Coronary artery (tissue), 2 donors: ENCODE results near the gene HJURP.

Experiments
- DNase-seq: peaks from one replicate; pipeline ENCODE4 v3.0.0-alpha.2; 2017; ENCODE audit warnings: low spot score
- H3K27ac ChIP-seq, 2 donors: fragments of 200-600 bp; sonication (generic); one replicate each; pipeline ENCODE4 v1.5.1; 2016 to 2019
- H3K4me3 ChIP-seq: fragments of 200-600 bp; sonication (generic); 2 replicates; pipeline ENCODE4 v1.5.1; 2016; ENCODE audit warnings: mild to moderate bottlenecking, moderate library complexity
- TF ChIP-seq, protein P1 (sequence below): fragments of 200-600 bp; sonication (generic); IDR thresholded peaks from one replicate; pipeline ENCODE4 v1.5.1; 2019; ENCODE audit warnings: antibody characterized with exemption

Gene HJURP

DNA sequence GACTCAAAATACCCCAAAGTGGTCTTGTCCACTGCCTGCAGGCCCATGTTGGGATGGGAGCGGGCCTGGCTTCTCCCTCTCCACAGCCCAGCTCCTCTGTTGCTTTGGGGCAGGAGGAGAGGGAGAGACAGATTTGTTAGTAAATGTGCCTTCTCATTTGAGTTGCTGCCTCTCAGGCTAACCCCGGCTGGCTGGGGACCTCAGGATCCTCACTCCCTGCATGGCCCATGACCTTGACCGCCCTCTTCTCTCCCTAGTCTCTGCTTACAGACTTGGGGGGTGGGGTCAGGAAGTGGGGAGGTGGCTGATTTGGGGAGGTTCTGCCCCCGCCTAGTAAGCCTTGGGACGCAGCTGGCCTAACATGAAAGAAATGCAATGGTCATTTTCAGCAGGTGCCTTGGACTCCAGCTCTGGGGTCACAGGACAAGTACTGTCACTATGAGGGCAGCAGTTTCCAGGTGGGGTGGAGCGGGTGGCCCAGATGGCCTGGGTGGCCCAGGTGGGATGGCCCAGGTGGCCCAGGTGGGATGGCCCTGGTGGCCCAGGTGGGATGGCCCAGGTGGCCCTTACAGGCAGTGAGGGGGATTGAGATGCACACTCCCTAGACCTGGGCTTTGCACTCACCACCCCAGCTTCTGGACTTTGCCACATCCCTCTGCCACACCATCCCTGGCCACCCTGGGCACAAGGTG lies 24.1 kb downstream of the HJURP start:
- Histone ChIP-seq H3K27ac (no peak overlapping the region), H3K4me3 (no peak overlapping the region)
- TF ChIP-seq, protein P1, sequence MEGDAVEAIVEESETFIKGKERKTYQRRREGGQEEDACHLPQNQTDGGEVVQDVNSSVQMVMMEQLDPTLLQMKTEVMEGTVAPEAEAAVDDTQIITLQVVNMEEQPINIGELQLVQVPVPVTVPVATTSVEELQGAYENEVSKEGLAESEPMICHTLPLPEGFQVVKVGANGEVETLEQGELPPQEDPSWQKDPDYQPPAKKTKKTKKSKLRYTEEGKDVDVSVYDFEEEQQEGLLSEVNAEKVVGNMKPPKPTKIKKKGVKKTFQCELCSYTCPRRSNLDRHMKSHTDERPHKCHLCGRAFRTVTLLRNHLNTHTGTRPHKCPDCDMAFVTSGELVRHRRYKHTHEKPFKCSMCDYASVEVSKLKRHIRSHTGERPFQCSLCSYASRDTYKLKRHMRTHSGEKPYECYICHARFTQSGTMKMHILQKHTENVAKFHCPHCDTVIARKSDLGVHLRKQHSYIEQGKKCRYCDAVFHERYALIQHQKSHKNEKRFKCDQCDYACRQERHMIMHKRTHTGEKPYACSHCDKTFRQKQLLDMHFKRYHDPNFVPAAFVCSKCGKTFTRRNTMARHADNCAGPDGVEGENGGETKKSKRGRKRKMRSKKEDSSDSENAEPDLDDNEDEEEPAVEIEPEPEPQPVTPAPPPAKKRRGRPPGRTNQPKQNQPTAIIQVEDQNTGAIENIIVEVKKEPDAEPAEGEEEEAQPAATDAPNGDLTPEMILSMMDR, result no peak
- peak; percentile 31 for DNase-seq

DNA sequence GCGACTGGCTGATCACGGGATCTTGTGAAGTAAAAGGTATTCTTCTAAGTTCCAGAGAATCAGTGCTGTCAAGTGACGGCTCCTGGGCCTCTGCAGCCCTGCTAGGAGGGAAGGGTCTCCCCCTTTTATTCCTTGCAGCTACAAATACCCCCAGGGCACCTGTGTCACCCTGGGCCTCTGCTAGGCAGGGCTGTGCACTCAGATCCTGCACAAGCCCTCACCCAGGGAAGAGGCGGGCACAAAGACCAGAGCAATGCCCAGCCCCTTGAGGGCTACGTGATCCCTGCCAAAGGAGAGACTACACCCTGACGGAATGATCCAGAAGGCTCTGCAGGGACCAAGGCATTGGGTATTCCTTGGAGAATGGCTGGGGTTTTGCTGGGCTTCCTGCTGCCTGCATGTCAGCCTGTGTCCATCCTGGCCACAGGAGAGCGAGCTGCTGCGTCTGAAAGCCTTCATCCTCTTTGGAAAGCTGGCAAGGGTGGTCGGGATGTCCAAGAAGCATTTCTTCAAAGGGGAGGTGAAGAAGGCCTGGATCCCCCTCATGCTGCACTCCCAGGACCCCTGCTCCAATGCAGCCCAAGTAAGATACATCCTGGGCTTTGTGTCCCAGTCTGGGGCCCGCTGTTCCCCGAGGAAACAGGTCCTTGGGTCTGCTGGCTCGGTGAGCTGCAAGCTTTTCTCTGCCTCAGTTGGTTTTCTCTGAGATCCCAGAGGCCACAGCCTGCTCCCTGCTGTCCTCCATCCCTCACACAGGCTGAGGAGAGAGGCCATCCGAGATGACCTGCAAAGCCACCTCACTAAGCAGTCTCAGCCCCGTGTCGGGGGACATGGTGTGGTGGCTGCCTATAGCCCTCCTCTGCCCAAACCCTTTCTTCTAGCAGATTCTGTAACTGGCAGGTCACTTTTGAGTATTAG lies 24.9 kb downstream of the HJURP start:
- no peak overlapping the region for H3K4me3 ChIP-seq
- DNase-seq, result peak; percentile 53
- TF ChIP-seq, protein P1, result no peak
- H3K27ac ChIP-seq, result no peak overlapping the region

- TF ChIP-seq, protein P1, result no peak
- H3K4me3 ChIP-seq, result no peak overlapping the region
- no peak overlapping the region for H3K27ac ChIP-seq
- DNase-seq, result peak; percentile 41
These were observed 25.7 kb downstream of the HJURP start for GRCh38 chr2:233828546-233829192.

DNA sequence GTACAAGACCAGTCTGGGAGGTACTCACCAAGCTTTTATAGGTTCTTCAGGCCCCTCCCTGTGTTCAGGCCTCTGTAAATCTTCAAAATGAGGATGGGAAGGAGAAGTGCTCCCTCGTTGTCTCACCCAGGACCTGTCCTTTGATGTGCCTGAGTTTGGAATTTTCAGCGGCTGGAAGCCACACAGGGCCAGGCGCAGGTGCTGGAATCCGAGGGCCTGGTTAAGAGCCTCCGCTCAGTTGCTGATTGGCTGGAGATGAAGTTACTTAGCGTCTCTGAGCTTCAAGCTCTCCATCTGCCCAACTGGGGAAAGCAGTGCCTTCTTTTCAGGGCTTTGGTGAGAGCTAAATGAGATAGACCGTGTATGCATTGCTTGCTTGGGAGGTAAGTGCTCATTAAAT lies 30.0 kb downstream of the HJURP start:
- Histone ChIP-seq H3K27ac (no peak overlapping the region), H3K4me3 (no peak overlapping the region)
- DNase-seq, result no peak
- TF ChIP-seq, protein P1, result no peak

DNA sequence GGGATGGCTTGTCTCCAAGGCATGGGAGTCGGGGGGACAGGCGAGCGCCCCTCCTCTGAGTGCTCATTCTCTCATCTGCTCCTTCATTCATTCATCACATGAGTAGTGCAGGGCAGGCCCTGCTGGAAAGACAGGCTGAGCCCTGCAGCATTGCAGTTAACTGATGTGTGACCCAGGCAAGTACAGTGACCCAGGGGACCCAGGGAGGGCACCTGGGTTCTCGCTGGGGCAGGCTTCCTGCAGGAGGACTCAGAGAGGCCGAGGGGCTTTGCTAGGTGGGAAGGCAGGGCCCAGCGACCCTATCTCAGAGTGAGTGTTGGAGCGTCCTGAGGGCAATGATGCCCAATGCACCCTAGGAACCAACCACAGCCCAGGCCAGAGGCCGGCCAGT lies 30.6 kb downstream of the HJURP start:
- Histone ChIP-seq H3K4me3 (no peak overlapping the region), H3K27ac (no peak overlapping the region)
- DNase-seq, result peak; percentile 53
- TF ChIP-seq, protein P1, result no peak

DNA sequence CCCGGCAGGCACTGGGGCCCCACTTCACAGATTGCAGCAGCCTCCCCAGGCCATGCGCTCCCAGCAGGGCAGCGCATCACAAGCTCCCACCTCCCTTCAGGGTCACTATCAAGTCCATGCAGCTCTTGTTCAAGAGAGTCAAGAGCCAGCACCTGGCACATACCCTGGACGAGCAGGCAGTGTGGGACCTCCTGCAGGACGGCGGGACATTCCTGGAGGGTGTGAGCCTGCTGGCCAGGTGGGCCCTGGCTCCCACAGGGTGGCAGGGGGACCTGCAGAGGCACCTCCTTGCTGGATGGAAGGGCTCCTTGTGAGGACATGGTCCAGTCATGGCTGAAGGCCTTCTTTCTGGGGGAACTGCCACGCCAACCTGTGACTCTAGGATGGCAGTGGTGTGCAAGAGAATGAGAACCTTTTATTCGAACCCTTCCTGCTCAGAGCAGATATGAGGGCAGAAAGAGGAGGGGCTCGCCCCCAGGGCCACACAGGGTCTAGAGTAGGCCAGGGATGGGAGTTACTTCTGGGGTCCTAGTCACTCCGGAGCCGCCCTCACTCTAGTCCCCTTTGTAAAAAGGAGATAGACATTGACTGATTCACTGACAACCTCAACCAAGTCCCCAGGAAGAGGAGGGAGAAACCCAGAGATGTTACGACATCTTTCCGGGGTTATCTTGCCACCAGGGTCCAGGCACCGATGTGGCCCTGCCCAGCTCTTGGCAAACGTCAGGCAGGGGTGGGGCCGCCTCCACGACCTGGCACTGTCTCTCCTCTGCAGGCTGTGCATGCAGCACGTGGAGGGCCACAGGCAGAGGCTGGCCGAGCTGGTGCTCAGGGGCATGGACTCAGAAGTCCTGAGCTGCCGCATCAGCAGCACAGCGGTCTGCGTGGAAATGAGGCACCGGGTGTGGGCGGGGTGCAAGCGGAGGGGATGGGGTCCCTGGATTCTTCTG lies 31.3 kb downstream of the HJURP start:
- TF ChIP-seq, protein P1, result no peak
- Histone ChIP-seq H3K27ac (no peak overlapping the region), H3K4me3 (no peak overlapping the region)
- peak; percentile 66 for DNase-seq
